HAP-1 (cell line): Measurements from ENCODE around the gene MIX23.
A peak's percentile ranks its signal among the peaks of the same experiment; 100 is the strongest.

Experiments
- DNase-seq, 2 experiments: peaks; one replicate each; pipeline ENCODE4 v3.0.0-alpha.2; 2016 to 2020; ENCODE audit warnings: low spot score in 2 of 2
- H3K27me3 ChIP-seq: fragments of 250-450 bp; sonication (Bioruptor Pico); 2 replicates; pipeline ENCODE4 v1.5.1; 2020; ENCODE audit warnings: low read depth, mild to moderate bottlenecking, moderate library complexity
- H3K36me3 ChIP-seq: fragments of 250-450 bp; sonication (Bioruptor Pico); replicated peaks from 2 replicates; pipeline ENCODE4 v1.5.1; 2020; ENCODE audit warnings: mild to moderate bottlenecking
- H3K4me1 ChIP-seq: fragments of 250-450 bp; sonication (Bioruptor Pico); 2 replicates; pipeline ENCODE4 v1.5.1; 2020; ENCODE audit warnings: mild to moderate bottlenecking
- H3K4me3 ChIP-seq: fragments of 250-450 bp; sonication (Bioruptor Pico); 2 replicates; pipeline ENCODE4 v1.5.1; 2020; ENCODE audit warnings: mild to moderate bottlenecking, moderate library complexity
- H3K9me3 ChIP-seq: fragments of 250-450 bp; sonication (Bioruptor Pico); 2 replicates; pipeline ENCODE4 v1.5.1; 2020; ENCODE audit warnings: mild to moderate bottlenecking, moderate library complexity
- in situ Hi-C: fragments of 300-500 bp; cut with MboI; formaldehyde crosslinking; loops from 3 replicates; pipeline ENCODE4 v1.14.3; 2020; ENCODE audit warnings: low sequenced_read_pairs, inconsistent platforms, mixed read lengths

The MIX23 gene

DNA sequence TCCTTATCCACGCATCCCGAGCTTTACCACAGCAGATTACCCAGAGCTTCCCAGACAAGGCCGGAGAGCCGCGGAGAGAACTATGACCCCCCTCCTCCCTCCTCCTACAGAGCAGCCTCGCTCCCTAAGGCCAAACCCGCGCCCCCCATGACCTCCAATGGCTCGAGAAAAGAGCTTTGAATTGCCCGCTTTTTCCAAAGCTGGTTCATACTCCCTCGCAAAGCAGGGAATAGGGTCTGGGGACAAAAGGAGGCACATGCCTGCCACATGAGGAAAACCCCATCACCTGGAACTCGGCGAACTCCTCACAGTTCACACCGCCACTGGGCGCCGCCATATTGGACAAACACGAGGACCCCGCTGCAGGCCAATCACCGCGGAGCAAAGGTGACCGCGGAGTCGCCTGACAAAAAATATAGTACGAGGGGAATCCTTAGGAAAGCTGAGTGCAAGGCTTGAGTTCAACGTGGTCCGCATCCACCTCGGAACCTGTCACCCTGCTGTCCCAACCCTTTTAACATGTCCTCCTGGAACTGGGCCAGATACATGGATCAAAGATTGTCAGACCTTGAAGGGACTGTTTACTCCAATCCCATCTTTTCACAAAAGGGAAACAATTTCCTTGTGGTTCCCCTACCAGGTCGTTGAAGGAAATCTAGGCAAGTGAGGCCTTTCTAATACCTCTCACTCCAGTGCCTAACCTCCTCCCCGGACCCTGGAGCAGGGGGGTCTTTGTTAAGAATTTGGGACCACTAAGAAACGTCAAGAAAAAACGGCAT is at the start of gene MIX23:
MIX23 (minus strand) TSS at position 344 of the 779 bp plus-strand sequence; CDS start at position 337, 7 bp downstream.
- H3K4me1 ChIP-seq: peaks cover 15% of the 10 kb centered on the region
- no peaks in the 10 kb centered on the region for H3K36me3 ChIP-seq
- DNase-seq: peak; percentile 84 to 95
- peak within 1 kb of the TSS; percentile 64 for H3K4me3 ChIP-seq
- no peaks in the 10 kb centered on the region for H3K27me3 ChIP-seq
- H3K9me3 ChIP-seq: no peaks in the 10 kb centered on the region
- in situ Hi-C loops: no loop called here

GRCh38 chr3:122430371-122430770 is 47.3 kb upstream of the MIX23 start:
- Histone ChIP-seq H3K4me3 (no peak overlapping the region), H3K4me1 (no peaks in the 10 kb centered on the region; the same call in 1 of the 2 replicates), H3K9me3 (no peaks in the 10 kb centered on the region), H3K27me3 (no peaks in the 10 kb centered on the region), H3K36me3 (peaks cover 46% of the 10 kb centered on the region)
- no peak for DNase-seq
- in situ Hi-C loops: no loop called here

- no peak for DNase-seq
- in situ Hi-C loops: no loop called here
- Histone ChIP-seq H3K9me3 (no peaks in the 10 kb centered on the region), H3K4me1 (no peaks in the 10 kb centered on the region), H3K4me3 (no peak overlapping the region), H3K27me3 (no peaks in the 10 kb centered on the region), H3K36me3 (peaks cover 50% of the 10 kb centered on the region)
Observed at GRCh38 chr3:122427857-122428471, 44.9 kb upstream of the MIX23 start.

GRCh38 chr3:122421836-122422235 is 38.8 kb upstream of the MIX23 start:
- in situ Hi-C loops: no loop called here
- peaks cover 48% of the 10 kb centered on the region for H3K36me3 ChIP-seq
- no peak overlapping the region for H3K4me3 ChIP-seq
- DNase-seq: no peak
- no peaks in the 10 kb centered on the region for H3K27me3 ChIP-seq
- H3K4me1 ChIP-seq: peaks cover 4% of the 10 kb centered on the region
- no peaks in the 10 kb centered on the region for H3K9me3 ChIP-seq

DNA sequence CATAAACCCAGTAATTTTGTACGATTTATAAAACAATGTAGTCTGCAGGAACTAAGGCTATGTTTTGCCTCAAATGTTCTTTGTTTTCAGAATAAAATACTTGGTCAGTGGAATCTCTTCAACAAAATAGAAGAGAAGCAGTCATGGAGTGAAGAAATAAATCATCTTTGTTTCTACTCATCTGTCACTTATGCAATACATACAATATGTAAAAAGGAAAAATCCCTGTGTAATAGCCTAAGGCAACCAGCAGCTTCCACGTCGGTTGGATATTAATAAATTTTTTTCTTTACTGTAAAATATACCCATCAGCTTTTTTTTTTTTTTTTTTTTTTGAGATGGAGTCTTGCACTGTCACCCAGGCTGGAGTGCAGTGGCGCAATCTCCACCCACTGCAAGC is 38.1 kb upstream of the MIX23 start:
- no peak for DNase-seq
- Histone ChIP-seq H3K4me1 (peaks cover 4% of the 10 kb centered on the region), H3K9me3 (no peaks in the 10 kb centered on the region), H3K36me3 (peaks cover 41% of the 10 kb centered on the region), H3K4me3 (no peak overlapping the region), H3K27me3 (no peaks in the 10 kb centered on the region)
- in situ Hi-C loops: no loop called here

GRCh38 chr3:122416966-122417365 is 33.9 kb upstream of the MIX23 start:
- Histone ChIP-seq H3K27me3 (no peaks in the 10 kb centered on the region), H3K36me3 (peaks cover 7% of the 10 kb centered on the region; the same call in 1 of the 2 replicates), H3K4me1 (peaks cover 7% of the 10 kb centered on the region), H3K9me3 (no peaks in the 10 kb centered on the region), H3K4me3 (peak overlapping the region; percentile 78)
- in situ Hi-C loops: no loop called here
- DNase-seq: peak in 1 of 2 experiments; percentile 16

GRCh38 chr3:122415762-122416654 is 33.0 kb upstream of the MIX23 start, which contains the start of gene WDR5B:
WDR5B (minus strand) TSS chr3:122416062; CDS start chr3:122415528, 534 bp downstream.
- H3K27me3 ChIP-seq: no peaks in the 10 kb centered on the region
- H3K36me3 ChIP-seq: peaks cover 4% of the 10 kb centered on the region; the same call in 1 of the 2 replicates
- peak; percentile 92 to 98 for DNase-seq
- peak within 1 kb of the TSS; percentile 78 for H3K4me3 ChIP-seq
- no peaks in the 10 kb centered on the region for H3K9me3 ChIP-seq
- H3K4me1 ChIP-seq: peaks cover 7% of the 10 kb centered on the region
- in situ Hi-C loops: no loop called here

DNA sequence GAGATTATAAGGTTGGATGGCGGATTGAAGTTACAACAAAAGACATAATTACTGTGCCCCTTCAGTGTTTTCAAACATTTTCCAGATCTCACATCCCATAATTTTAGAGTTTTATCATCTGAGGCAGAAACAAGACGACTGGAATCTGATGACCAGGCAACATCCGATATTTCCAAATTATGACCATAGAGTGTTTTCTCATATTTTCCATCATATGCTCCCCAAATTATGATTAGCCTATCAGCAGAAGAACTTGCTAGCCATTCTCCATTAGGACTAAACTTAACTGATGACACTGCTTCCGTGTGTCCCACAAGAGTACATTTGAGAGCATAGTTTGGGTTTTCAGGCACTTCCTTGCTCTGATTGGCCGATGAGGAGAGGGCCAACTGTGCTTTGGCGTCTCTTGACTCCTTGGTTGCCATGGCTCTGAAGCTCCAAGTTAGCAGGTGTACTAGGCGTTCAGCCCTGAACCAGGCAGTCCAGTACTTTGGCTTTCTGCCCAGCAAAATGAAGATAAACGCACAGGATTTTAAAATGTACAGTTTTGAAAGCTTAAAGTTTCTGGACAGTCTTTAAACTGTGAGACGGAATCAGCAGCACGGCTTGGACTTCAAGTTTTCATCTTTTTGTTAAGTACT is 32.2 kb upstream of the MIX23 start:
- peaks cover 7% of the 10 kb centered on the region for H3K4me1 ChIP-seq
- H3K9me3 ChIP-seq: no peaks in the 10 kb centered on the region
- peak overlapping the region; percentile 78 for H3K4me3 ChIP-seq
- H3K27me3 ChIP-seq: no peaks in the 10 kb centered on the region
- in situ Hi-C loops: no loop called here
- H3K36me3 ChIP-seq: peaks cover 4% of the 10 kb centered on the region; the same call in 1 of the 2 replicates
- peak; percentile 26 to 62 for DNase-seq

- in situ Hi-C loops: no loop called here
- H3K4me3 ChIP-seq: no peak overlapping the region
Observed at GRCh38 chr3:122414391-122414790, 31.4 kb upstream of the MIX23 start.

DNA sequence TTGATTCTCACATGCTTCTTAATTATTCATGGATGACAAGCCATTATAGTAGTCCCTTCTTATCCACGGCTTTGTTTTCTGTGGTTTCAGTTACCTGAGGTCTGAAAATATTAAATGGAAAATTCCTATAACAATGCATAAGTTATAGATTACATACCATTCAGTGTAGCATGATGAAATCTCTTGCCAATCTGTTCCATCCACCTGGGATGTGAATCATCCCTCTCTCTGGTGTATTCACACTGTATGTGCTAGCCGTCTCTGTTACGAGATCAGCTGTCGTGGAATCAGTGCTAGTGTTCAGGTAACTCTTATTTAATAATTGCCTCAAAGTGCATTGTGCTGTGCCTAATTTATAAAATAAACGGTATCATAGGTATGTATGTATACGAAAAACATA is 27.6 kb upstream of the MIX23 start:
- no peaks in the 10 kb centered on the region for H3K27me3 ChIP-seq
- H3K4me3 ChIP-seq: no peak overlapping the region
- no peaks in the 10 kb centered on the region for H3K9me3 ChIP-seq
- DNase-seq: no peak
- in situ Hi-C loops: no loop called here
- H3K36me3 ChIP-seq: peaks cover 11% of the 10 kb centered on the region
- peaks cover 3% of the 10 kb centered on the region; the same call in 1 of the 2 replicates for H3K4me1 ChIP-seq

More at GRCh38 chr3:122414391-122414790, 31.4 kb upstream of the MIX23 start:
- no peak for DNase-seq
- H3K36me3 ChIP-seq: peaks cover 4% of the 10 kb centered on the region; the same call in 1 of the 2 replicates
- H3K9me3 ChIP-seq: no peaks in the 10 kb centered on the region
- peaks cover 7% of the 10 kb centered on the region for H3K4me1 ChIP-seq
- H3K27me3 ChIP-seq: no peaks in the 10 kb centered on the region

GRCh38 chr3:122410111-122410510 is 27.1 kb upstream of the MIX23 start:
- in situ Hi-C loops: no loop called here

GRCh38 chr3:122409446-122409845 is 26.4 kb upstream of the MIX23 start:
- Histone ChIP-seq H3K9me3 (no peaks in the 10 kb centered on the region), H3K36me3 (peaks cover 13% of the 10 kb centered on the region), H3K4me1 (no peaks in the 10 kb centered on the region; the same call in 1 of the 2 replicates), H3K27me3 (no peaks in the 10 kb centered on the region), H3K4me3 (no peak overlapping the region)
- in situ Hi-C loops: no loop called here
- no peak for DNase-seq

More at GRCh38 chr3:122410111-122410510, 27.1 kb upstream of the MIX23 start:
- H3K9me3 ChIP-seq: no peaks in the 10 kb centered on the region
- no peak for DNase-seq
- H3K4me1 ChIP-seq: peaks cover 2% of the 10 kb centered on the region; the same call in 1 of the 2 replicates
- no peak overlapping the region for H3K4me3 ChIP-seq
- H3K27me3 ChIP-seq: no peaks in the 10 kb centered on the region
- peaks cover 11% of the 10 kb centered on the region for H3K36me3 ChIP-seq

DNA sequence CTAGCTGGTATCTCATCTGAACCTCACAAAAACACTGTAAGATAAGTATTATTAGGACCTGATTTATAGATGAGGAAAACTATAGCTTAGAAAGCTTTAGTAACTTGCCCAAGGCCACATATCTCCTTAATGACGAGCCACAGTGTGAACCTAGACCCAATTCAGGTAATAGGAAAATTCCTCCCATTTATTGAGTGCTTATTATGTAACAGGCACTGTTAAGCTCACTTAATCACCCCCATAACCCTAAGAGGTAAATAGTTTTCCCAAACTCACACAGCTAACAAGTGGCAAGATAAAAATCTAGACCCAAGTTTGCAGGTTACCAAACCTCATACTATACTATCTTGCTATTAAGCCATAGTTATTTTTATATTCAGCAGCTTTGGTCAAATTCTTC is 24.9 kb upstream of the MIX23 start:
- H3K36me3 ChIP-seq: peaks cover 16% of the 10 kb centered on the region
- in situ Hi-C loops: no loop called here
- H3K4me1 ChIP-seq: no peaks in the 10 kb centered on the region

More for the DNA sequence above, 24.9 kb upstream of the MIX23 start:
- Histone ChIP-seq H3K4me3 (no peak overlapping the region), H3K9me3 (no peaks in the 10 kb centered on the region), H3K27me3 (no peaks in the 10 kb centered on the region)
- no peak for DNase-seq
